ENCODE data around the gene RXFP4.

The RXFP4 gene

GRCh38 chr1:155962599-155963211 lies 21.3 kb downstream of the RXFP4 start:
- DNase-seq: no peak

DNA sequence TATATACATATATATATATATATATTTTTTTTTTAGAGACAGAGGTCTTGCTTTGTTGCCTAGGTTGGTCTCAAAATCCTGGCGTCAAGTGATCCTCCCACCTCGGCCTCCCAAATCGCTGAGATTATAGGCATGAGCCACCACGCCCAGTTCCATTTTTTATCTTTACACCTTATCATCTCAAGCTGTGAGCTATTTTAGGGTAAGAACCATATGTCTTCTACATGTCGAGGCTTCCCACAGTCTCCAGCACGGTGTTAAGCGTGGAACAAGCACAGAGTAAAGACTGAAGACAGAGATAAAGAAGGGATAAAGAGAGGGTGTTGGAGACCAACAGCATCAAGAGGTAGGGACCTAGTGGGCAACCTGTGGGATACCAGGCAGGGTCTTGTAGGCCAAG lies 22.8 kb downstream of the RXFP4 start:
- DNase-seq: no peak

DNA sequence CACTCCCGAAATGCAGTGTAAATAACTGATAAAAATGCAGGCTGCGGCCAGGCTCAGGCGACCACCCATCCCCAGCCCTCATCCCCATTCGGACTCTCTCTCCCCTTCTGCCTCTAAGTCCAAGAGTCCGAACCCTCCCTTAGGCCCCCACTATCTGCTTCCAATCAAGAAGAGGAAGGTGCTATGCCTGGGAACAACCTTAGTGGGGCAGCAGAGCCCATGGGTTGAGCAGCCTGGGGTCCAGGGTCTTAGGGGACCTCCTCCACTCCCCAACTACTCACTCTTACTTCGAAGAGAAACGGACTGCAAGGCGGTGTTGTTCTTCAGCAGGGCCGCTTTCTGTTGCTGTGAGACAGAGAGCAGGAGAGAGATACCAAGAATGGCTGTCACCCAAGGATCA lies 24.7 kb downstream of the RXFP4 start:
- DNase-seq: no peak

DNA sequence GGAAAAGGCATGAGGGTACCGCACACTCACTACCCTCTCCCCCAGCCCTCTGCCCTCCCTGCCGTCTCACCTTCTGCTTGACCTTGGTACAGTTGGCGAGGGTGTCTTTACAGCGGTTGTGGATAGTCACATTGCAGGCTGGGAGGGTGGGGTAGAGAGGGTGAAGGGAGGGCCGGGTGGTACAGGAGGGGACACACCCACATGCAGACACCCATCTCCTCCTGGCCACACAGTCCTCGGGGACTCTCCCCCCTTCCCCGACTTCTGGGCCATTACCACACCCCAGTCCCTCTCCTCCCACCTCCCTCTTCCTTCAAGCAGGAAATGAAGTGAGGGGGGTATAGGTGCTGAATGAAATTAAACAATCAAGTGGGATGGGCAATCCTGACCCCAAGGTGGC lies 25.3 kb downstream of the RXFP4 start:
- DNase-seq: no peak

DNA sequence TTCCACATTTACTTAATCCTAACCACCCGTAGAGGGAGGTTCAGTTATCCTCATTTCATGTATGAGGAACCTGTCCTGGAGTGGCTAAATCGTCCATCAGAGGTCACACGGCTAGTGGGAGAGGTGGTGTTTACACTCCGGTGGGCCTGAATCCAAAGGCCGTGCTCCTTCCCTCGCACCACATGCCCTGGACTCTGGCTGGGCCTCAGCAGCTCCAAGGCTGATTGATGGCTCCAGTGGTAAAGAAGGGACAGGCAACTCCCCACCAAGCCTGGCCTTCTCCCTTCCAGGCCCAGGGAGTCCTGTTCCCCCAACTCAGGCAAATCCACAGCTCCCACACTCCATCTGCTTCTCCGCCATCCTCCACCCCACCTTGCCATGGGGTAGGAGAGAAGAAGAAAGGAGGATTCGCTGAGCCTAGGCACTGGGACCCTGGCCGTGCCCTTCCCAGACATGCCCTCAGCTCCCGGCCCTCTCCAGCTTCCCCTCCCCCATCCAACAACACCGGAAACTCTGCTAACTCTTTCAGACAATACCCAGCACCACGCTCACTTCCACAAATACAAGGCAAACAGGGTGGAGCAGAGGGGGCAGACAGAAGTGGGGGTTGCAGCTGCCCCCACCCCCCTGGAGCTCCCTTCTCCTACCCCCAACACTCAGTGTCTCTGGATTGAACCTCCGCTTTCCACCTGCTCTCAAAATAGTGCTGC lies 26.1 kb downstream of the RXFP4 start:
- no peak for DNase-seq

DNA sequence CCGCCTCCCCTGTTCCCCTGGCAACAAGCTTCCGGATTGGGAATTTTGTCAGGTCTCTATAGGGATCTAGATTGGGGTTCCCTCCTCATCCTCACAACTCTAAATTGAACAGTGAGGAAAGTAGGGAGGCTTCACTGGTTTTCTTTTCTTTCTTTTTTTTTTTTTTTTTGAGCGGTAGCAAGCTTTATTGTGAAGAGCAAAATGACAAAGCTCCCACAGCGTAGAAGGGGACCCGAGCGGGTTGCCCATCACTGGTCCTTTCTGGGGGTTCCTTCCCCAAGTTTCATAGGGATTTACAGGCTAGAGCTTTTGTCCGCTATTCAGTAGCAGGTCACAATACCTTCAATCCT lies 26.6 kb downstream of the RXFP4 start:
- DNase-seq: no peak

GRCh38 chr1:155968670-155969069 lies 27.2 kb downstream of the RXFP4 start:
- no peak for DNase-seq

DNA sequence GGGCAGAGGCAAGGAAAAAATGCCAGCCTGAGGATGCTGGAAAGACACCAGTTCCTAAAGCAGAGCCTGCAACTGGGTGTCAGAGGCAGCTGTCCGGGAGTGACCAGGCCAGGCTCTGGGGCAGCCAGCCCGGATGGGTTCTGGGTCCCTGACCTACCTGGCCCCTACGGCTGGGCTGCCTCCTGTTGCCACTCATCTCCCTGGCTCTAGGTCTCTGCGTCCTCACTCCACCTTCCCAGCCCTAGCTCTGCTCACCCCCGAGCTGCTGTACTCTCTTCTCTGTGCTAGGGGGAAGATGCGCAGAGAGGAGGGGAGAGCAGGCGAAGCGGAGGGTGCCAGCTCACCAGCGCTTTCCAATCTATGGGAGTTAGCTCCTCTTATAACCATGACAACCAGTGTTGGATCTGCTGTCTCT lies 27.9 kb downstream of the RXFP4 start:
- DNase-seq: no peak

DNA sequence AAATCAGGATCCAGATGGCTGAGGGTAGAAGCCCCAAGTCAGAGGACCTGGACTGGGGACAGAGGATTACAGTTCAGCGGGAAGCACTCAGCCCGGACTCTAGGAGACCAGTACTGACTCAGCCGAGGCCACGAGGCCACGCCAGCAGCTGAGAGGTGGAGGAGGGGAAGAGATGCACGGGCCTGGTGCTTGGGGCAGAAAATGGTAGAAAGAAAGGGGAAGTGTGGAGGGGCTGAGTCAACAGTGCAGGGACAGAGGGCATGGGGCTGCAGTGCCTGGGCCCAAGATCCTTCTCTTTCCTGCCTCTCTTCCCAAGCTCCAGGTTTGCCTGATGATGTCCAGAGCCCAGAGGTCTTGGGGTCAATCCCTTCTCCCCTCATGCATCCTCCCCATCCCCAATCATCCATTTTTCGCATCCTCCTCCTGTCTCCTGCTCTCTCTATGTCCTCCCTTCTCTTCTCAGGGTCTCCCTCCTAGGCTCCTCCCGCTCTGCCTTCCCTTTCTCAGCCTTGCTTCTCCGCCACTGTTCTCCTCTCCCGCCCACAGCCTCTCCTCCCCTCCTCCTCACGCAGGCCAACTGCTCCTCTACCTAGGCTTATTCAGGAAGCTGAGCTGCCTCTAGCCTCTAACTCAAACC lies 29.2 kb downstream of the RXFP4 start:
- no peak for DNase-seq

DNA sequence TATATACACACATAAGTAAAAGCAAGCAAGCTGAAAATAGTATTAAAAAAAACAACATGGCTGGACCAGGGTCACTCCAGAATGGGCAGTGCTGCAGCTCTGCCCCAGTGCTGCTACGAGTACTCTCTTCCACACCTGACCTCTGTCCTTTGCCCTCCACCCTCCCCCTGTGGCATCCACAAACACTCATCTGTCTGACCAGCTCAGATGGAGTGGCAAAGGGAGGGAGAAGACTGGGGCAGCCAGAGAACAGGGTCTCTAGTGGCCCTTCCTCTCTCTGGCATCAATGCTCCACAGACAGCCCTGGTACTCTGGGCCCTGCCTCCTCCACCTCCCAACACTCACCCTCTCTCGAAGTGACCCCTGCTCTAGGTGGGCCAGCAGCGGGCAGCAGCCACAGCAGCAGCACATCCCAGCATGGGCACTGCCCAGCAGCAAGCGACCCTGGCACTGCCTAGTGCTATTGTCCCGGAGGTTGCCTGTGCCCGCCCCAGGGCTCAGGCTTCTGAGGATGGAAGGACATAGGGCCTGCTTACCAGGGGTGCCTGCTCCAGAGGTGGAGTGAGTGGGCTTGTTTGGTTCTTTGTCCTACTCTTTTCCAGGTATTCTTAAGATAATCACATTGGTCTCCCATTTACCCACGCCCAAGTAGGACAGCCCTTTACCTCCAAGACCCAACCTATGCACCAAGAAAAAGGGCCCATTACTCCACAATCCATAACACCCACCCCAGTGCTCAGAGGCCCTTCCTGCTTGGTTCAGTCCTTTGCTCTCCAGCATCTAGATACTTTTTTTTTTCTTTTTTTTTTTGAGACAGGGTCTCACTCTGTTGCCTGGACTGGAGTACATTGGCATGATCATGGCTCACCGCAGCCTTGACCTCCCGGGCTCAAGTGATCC lies 30.7 kb downstream of the RXFP4 start:
- DNase-seq: no peak

GRCh38 chr1:155973723-155974122 lies 32.3 kb downstream of the RXFP4 start:
- no peak for DNase-seq

- DNase-seq: peak in 1 of 2 experiments; percentile 48
Measured at GRCh38 chr1:155974208-155975115, 33.0 kb downstream of the RXFP4 start.

DNA sequence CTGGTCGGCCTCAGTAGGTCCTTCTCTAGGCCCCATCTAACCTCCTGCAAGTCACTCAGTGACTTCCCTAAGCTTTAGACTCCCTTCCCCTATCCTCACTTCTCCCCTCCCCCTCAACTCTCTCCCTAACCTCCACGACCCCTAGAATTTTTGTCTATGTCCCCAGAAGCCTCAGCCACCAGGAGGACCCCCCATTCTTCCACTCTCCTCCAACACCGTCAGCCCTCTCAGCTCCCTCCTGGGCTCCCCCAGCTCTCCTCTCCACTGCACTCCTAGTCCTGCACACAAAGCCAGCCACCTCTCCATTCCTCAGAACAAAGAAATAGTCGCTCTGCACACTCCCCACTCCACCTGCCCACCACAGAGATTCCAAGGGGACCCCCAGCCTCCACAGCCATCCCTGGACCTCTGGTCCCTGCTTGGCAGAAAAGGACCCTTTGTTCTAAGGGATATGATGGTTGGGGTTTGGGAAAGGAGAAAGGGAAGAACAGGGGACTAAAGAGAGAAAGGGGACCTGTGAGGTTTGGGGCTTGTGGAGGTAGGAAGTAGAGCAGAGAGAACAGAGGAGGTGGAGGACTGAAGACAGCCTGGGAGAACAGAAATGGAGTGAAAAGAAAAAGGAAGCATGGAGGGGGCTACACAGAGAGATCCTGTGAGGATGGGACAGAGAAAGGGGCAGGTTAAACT lies 34.1 kb downstream of the RXFP4 start:
- no peak for DNase-seq

DNA sequence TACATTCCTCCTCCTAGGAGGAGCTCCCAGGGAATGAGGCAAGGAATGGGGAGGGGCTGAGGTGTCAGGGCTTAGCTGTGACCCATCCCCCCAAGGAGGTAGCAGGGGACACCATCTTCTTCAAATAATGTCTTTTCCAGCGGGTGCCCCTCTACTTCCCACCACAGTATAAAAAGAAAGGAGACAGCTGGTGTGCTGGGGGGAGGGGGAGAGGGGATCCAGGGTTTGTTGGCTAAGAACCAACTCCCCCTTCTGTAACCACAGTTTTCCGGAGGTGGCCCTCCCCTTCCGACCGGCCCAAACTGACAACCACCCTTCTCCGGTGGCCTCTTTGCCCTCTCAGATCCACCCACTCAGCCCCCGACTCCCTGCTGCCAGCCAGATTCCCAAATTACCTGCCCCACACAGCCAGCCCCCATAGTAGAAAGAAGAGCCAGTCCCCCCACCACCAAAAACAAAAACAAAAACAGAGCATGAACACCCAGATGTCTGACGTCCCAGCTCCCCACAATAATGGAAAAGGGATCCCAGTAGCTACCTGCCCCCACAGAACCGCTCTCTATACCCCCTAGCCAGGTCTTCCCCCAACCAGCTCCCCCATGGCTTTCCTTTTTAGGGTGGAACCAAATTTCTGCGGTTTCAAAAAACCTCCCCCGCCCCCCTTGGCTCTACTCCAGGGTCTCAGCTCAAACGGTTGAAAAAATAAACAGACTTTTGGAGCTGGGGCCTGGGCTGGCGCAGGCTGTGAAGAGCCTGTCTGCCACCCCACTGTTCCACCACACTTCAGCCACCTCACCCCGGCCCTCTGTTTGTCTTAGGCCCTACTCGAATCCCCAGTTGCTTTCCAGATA lies 34.8 kb downstream of the RXFP4 start:
- peak; percentile 71 to 84 for DNase-seq

DNA sequence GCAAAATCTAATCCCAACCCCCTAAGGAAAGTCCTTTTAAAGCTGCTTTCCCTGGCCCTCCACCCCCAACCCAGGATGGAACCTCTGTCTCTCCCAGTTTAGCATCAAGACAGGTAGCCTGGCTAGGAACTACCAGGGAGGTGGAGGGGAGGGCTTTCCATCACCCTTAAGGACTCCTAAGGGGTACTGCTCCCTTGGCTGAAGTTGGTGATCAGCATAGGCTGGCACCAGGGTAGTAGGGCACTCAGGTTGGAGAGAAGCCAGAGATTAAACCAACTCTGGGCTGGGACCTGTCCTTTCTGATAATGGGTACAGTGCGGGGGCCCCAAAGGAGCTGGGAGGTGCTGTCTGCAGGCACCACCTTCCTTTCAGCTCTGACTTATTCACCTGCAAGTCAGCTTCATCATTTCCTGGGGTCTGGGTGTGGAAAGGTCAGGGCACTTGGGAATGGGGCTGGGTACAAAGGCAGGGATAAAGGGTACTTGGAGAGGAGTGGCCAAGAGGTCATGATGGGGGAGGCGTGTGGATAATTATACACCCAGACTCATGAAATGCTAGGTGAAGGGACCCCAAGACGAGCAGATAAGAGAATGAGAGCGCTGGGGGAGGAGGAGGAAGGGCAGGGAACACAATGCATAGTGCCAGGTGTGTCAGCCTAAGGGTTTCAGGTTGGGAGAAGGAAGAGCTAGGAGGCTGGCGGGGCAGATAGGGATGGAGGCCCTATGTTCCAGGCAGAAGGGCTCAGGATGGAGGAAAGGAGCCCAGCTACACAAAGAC lies 35.7 kb downstream of the RXFP4 start:
- no peak for DNase-seq

DNA sequence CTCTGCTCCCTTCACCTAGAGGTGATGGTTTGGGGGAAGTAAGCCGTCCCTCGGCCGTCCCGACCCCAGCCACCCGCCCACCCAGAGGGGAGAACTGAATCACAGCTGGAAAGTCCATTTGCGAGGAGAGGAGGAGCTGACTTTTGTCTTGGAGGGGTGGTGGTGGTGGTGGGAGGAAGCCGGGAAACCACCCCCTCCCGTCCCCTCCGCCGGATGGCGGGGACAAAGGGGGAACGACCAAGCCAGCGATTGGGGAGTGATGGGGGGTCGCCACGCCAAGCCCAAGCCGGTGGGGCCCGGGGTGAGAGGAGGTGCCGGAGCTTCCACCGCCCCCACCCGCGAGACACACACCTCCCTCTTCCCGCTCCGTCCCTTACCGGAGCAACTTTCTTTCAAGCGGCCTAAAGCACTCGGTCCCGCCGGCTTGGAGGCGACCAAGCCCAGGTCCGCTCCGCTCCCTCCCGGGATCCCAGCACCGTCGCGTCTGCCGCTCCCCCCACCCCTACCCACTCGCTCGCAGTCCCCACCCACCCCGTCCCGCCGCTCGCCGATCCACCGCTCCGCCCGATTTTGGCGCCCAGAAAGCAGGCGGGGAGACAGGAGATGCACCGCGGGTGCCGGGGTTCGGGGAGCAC lies 36.4 kb downstream of the RXFP4 start:
- DNase-seq: no peak

- DNase-seq: peak in 1 of 2 experiments; percentile 68
Measured at GRCh38 chr1:155978325-155978972, 37.0 kb downstream of the RXFP4 start, which contains the start of gene ARHGEF2. Gene ARHGEF2 (minus strand): TSS chr1:155978547. CDS start chr1:155978427, 120 bp downstream.

DNA sequence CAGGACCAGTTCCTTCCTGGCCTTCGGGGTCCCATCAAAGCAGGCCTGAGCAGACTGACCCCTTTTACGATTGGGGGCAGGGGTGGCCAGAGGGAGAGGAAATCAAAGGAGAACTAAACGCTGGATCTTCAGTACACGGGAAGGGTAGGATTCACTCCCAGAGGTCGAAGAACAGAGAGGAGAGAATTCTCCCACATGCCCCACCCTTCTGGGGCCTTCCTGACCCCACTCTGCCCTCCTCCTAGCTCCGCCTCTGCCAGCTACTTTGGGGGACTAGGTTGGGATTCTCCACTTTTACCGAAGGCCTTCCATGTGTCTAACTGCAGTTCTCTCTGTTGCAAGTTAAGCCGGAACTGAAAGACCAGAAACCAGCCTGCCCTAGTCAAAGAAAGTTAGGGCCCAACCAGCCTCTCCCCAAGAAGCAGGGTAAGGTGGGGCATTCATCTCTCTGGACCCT lies 37.6 kb downstream of the RXFP4 start:
- no peak for DNase-seq

All from NCI-H446 (cell line).